ENCODE measurements around the gene PLTP.

DNA sequence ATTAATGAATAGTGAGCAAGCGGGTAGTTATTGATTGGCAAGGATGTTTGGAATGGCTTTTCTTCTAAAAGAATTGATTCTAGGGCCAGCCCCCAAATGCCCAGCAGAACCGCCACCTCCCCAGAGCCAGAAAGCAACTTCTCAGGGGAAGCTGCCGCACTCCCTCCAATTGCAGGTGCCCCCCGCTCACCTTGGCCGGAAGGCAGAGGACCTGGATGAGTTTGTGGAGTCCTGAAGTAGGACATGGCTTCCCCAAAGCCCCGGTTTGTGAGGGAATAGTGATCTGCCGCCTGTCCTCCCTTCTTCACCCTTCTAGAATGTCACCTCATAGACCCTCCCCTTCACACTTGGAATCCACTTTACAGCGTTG is 24.6 kb downstream of the PLTP start, which contains the start of gene SPATA25:
- TF ChIP-seq, protein P1, sequence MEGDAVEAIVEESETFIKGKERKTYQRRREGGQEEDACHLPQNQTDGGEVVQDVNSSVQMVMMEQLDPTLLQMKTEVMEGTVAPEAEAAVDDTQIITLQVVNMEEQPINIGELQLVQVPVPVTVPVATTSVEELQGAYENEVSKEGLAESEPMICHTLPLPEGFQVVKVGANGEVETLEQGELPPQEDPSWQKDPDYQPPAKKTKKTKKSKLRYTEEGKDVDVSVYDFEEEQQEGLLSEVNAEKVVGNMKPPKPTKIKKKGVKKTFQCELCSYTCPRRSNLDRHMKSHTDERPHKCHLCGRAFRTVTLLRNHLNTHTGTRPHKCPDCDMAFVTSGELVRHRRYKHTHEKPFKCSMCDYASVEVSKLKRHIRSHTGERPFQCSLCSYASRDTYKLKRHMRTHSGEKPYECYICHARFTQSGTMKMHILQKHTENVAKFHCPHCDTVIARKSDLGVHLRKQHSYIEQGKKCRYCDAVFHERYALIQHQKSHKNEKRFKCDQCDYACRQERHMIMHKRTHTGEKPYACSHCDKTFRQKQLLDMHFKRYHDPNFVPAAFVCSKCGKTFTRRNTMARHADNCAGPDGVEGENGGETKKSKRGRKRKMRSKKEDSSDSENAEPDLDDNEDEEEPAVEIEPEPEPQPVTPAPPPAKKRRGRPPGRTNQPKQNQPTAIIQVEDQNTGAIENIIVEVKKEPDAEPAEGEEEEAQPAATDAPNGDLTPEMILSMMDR (conservative IDR thresholded peaks at IDR 0.05; ENCODE audit: low read depth in 2 of 2): no peak
- TF ChIP-seq POLR2AphosphoS5 (IDR thresholded peaks at IDR 0.05; ENCODE audit: low read depth) (no peak), EZH2 (IDR thresholded peaks at IDR 0.05; ENCODE audit: low read depth, unreplicated experiment) (no peak), CREB1 (CRISPR knock-in tag; IDR thresholded peaks at IDR 0.05; ENCODE audit: low read depth) (no peak), EZH2phosphoT487 (IDR thresholded peaks at IDR 0.05; ENCODE audit: unreplicated experiment) (no peak), JUNB (IDR thresholded peaks at IDR 0.05; ENCODE audit: unreplicated experiment) (no peak), STAT1 (IDR thresholded peaks at IDR 0.05; ENCODE audit: unreplicated experiment) (no peak), NANOG (IDR thresholded peaks at IDR 0.05; ENCODE audit: borderline replicate concordance) (no peak), ZNF114 (CRISPR knock-in tag; IDR thresholded peaks at IDR 0.05) (no peak)
- TF ChIP-seq, protein P2, sequence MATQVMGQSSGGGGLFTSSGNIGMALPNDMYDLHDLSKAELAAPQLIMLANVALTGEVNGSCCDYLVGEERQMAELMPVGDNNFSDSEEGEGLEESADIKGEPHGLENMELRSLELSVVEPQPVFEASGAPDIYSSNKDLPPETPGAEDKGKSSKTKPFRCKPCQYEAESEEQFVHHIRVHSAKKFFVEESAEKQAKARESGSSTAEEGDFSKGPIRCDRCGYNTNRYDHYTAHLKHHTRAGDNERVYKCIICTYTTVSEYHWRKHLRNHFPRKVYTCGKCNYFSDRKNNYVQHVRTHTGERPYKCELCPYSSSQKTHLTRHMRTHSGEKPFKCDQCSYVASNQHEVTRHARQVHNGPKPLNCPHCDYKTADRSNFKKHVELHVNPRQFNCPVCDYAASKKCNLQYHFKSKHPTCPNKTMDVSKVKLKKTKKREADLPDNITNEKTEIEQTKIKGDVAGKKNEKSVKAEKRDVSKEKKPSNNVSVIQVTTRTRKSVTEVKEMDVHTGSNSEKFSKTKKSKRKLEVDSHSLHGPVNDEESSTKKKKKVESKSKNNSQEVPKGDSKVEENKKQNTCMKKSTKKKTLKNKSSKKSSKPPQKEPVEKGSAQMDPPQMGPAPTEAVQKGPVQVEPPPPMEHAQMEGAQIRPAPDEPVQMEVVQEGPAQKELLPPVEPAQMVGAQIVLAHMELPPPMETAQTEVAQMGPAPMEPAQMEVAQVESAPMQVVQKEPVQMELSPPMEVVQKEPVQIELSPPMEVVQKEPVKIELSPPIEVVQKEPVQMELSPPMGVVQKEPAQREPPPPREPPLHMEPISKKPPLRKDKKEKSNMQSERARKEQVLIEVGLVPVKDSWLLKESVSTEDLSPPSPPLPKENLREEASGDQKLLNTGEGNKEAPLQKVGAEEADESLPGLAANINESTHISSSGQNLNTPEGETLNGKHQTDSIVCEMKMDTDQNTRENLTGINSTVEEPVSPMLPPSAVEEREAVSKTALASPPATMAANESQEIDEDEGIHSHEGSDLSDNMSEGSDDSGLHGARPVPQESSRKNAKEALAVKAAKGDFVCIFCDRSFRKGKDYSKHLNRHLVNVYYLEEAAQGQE (IDR thresholded peaks at IDR 0.05; ENCODE audit: unreplicated experiment): no peak
- TF ChIP-seq, protein P3, sequence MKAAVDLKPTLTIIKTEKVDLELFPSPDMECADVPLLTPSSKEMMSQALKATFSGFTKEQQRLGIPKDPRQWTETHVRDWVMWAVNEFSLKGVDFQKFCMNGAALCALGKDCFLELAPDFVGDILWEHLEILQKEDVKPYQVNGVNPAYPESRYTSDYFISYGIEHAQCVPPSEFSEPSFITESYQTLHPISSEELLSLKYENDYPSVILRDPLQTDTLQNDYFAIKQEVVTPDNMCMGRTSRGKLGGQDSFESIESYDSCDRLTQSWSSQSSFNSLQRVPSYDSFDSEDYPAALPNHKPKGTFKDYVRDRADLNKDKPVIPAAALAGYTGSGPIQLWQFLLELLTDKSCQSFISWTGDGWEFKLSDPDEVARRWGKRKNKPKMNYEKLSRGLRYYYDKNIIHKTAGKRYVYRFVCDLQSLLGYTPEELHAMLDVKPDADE (IDR thresholded peaks at IDR 0.05): no peak
